Naive thymus-derived CD8-positive, alpha-beta T cell (primary cell): ENCODE data around the gene SIGLEC1. TPM values are rescaled to one million over a fixed set of nuclear protein-coding genes. Genes with fewer than 3 reads are reported as not detected.

ENCODE experiments used
- ATAC-seq, 2 donors: fragments of 150-1000 bp; cut with Tn5 transposase in 1 of 2; sonication (Bioruptor Pico), chemical (Tn5 transposase) in 1 of 2; 1 replicate in 1 of 2; 2 replicates in 1 of 2; pipeline ENCODE4 v1.10.0; 2021; ENCODE audit warnings: mild to moderate bottlenecking in 2 of 2, moderate library complexity in 2 of 2
- POLR2A ChIA-PET: fragments of 350-600 bp; sonication (Branson Sonifier 250); formaldehyde crosslinking; loops from one replicate; lab custom pipeline; 2021; ENCODE audit warnings: antibody characterized with exemption; lab: Charles Lee
- DNase-seq, 10 donors: peaks; one replicate each; pipeline versions ENCODE4 v3.0.0 to v3.0.0-alpha.2; 2020 to 2022
- H3K27ac Mint-ChIP-seq, 10 donors: one replicate each; pipeline ENCODE4 v1.8.0; 2020 to 2022; ENCODE audit warnings: mild to moderate bottlenecking in 10 of 10, mixed read lengths in 10 of 10, moderate library complexity in 4 of 10, inconsistent platforms in 1 of 10
- H3K27me3 Mint-ChIP-seq, 5 donors: one replicate each; pipeline ENCODE4 v1.8.0; 2021 to 2022; ENCODE audit warnings: mixed read lengths in 5 of 5
- H3K36me3 Mint-ChIP-seq, 3 donors: one replicate each; pipeline ENCODE4 v1.8.0; 2020 to 2022; ENCODE audit warnings: mixed read lengths in 3 of 3, mild to moderate bottlenecking in 2 of 3, inconsistent platforms in 1 of 3
- H3K4me1 Mint-ChIP-seq, 4 donors: one replicate each; pipeline ENCODE4 v1.8.0; 2021 to 2022; ENCODE audit warnings: mixed read lengths in 4 of 4
- H3K4me3 Mint-ChIP-seq, 10 donors: one replicate each; pipeline ENCODE4 v1.8.0; 2020 to 2022; ENCODE audit warnings: mild to moderate bottlenecking in 10 of 10, mixed read lengths in 10 of 10, moderate library complexity in 6 of 10, inconsistent platforms in 1 of 10
- H3K9me3 Mint-ChIP-seq, 9 donors: one replicate each; pipeline ENCODE4 v1.8.0; 2020 to 2022; ENCODE audit warnings: mixed read lengths in 9 of 9, mild to moderate bottlenecking in 3 of 9, inconsistent platforms in 1 of 9, moderate library complexity in 1 of 9
- polyA plus RNA-seq, 3 donors: library from polyadenylated mRNA; unstranded; fragments of 300-500 nt; fragmentation: Illumina TruSeq; gene quantifications; one replicate each; pipeline ENCODE4 v1.2.3, GENCODE V29; 2021
- total RNA-seq, 8 experiments: library from RNA in 2 of 8; stranded (reverse) in 2 of 8; gene quantifications; one replicate each; pipeline ENCODE4 v1.2.3 and lab custom pipeline; 2021 to 2026

Gene SIGLEC1
- total and polyA plus RNA-seq, 5 experiments from 2014 or later, result 0.22 to 0.62 TPM; not detected in 3

DNA sequence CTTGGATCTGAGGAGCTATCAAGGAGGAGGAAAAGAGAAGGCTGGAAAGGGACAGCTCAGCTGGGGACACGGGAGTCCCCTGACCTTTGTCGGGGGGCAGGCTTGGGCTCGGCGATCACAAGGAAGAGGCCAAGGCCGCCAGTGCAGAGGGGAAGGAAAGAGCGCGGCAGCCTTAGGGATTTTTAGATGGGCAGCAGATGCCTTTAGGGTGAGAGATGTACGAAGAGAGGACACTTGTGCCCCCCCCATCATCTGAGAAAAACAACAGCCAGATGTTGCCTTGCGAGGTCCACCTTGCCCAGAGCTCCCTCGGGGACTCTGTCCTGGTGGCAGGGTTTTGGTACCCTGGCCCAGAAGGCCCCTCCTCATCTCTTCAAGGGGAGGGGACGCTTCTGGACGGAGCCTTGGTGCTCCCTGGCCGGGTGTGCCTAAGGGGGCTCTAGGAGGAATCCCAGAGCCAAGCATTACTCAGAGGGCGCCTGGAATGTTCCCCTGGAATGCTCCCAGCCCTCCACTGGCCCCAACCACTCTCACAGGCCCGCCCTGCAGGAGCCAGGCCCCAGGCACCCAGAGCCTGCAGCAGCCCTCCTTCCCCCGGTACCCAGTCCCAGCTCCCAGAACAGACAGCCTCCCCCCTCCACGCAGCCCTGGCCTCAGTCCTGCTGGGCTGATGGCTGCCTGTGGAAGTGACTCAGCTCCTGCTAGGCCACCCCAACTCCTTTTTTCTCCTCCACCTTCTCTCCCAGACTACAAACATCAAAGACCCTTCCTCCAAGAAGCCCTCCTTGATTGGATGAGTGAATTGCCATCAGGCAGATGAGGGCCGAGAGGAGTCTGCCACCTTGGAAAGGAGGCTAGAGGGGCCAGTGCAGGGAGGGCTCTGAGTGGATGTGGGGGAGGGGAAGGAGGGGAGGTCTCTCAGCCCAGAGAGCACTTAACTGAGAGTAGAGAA is 32.4 kb downstream of the SIGLEC1 start:
- no peaks in the 10 kb centered on the region for H3K9me3 Mint-ChIP-seq
- POLR2A ChIA-PET, result no interaction called here
- H3K36me3 Mint-ChIP-seq, result no peaks in the 10 kb centered on the region
- no peak overlapping the region for H3K4me3 Mint-ChIP-seq
- ATAC-seq (no peak), DNase-seq (no peak)
- peaks cover 3 to 11% (median 7%) of the 10 kb centered on the region in 4 donors for H3K4me1 Mint-ChIP-seq
- H3K27ac Mint-ChIP-seq, result peak overlapping the region in 1 of 10 donors; percentile 59
- H3K27me3 Mint-ChIP-seq, result peaks cover 30 to 70% (median 45%) of the 10 kb centered on the region in 5 donors

DNA sequence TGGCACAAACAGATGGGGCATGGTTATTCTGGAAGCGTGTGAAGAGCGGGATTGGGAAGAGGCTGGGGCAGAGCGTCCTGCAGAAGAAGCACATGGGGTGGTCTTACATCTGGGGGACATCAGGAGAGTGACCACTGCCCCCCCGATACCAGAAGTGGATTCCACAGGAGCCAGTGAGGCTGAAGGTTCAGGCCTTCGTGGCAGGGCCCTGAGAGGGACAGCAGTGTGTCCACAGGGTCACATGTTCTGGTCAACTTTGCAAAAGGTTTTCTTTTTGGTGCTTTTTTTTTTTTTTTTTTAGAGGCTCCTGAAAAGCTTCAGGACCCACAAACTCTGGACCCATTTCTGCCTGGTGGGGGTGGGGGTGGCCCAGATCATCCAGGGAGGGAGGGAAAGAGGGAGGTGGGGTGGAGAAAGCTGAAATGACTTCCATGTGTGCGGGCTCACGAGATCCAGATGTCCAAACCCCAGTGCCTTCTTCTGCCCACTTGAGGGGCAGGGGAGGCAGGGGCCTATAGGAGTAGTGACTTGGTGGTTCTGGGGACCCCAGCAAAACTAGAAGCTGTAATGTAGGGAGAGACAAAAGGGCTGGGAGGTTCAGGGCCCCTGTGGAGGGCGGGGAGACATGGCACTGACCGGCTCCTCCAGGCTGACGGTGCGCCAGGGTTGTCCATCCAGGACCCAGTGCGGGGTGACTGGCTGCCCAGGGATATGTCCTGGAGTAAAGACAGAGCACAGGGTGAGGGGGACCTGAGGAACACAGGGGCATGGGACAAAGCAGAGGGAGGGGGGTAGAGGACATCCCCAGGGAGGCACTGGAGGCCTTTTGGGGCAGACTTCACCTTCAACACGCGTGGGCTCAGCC is 33.3 kb downstream of the SIGLEC1 start:
- no peaks in the 10 kb centered on the region for H3K9me3 Mint-ChIP-seq
- H3K27ac Mint-ChIP-seq, result peak overlapping the region in 1 of 10 donors; percentile 59
- ATAC-seq (no peak), DNase-seq (no peak)
- H3K4me3 Mint-ChIP-seq, result no peak overlapping the region
- peaks cover 33 to 70% (median 49%) of the 10 kb centered on the region in 5 donors for H3K27me3 Mint-ChIP-seq
- POLR2A ChIA-PET, result no interaction called here
- H3K36me3 Mint-ChIP-seq, result no peaks in the 10 kb centered on the region
- H3K4me1 Mint-ChIP-seq, result peaks cover 3 to 11% (median 8%) of the 10 kb centered on the region in 4 donors

DNA sequence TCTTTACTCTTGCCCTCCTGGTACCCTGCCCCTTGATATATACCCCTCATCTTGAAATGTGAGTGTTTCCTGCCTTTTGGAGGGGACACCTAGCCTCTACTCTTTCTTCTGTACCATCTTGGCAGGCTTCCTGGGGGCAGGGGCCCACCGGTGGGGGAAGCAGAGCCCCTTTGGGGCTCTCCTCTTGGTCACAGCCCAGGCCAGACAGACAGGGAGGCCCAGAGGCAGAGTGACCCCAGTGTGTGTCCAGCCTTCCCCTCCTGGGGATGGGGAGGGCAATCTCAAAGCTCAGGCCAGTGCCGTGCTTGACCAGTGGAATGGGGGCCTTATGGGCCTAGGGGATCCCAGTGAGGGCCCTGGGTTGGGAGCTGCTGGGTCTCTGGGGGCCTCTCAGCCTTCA is 34.2 kb downstream of the SIGLEC1 start:
- POLR2A ChIA-PET, result no interaction called here
- H3K36me3 Mint-ChIP-seq, result no peaks in the 10 kb centered on the region
- H3K27ac Mint-ChIP-seq, result peak overlapping the region in 2 of 10 donors; percentile 16 to 25
- H3K27me3 Mint-ChIP-seq, result peaks cover 29 to 73% (median 48%) of the 10 kb centered on the region in 5 donors
- no peak for DNase-seq
- H3K9me3 Mint-ChIP-seq, result no peaks in the 10 kb centered on the region
- H3K4me3 Mint-ChIP-seq, result no peak overlapping the region
- H3K4me1 Mint-ChIP-seq, result peaks cover 3 to 11% (median 8%) of the 10 kb centered on the region in 4 donors
- no peak for ATAC-seq

DNA sequence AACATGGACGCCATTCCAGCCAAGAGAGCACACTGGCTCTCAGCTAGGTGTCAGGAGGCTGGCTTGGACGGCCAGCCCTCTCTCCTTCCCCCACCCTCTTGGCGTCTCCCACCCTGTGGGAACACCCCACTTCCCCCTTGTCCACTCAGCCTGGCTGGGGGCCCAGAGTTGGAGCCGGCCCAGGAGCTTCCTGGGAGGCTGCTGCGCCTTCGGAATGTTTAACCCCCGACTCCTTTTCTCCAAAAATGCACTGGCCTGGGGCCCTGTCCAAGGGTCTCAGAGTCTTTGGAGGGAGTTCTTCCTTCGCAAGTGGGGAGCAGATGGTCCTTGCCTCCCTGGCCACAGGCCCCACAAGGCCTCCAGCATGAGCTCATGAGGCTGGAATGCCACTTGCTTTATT is 34.7 kb downstream of the SIGLEC1 start:
- POLR2A ChIA-PET, result no interaction called here
- no peak for ATAC-seq
- no peaks in the 10 kb centered on the region for H3K36me3 Mint-ChIP-seq
- H3K4me1 Mint-ChIP-seq, result peaks cover 3 to 13% (median 8%) of the 10 kb centered on the region in 4 donors
- DNase-seq, result no peak
- H3K27ac Mint-ChIP-seq, result no peak overlapping the region
- no peak overlapping the region for H3K4me3 Mint-ChIP-seq
- no peaks in the 10 kb centered on the region for H3K9me3 Mint-ChIP-seq
- H3K27me3 Mint-ChIP-seq, result peaks cover 31 to 76% (median 49%) of the 10 kb centered on the region in 5 donors

DNA sequence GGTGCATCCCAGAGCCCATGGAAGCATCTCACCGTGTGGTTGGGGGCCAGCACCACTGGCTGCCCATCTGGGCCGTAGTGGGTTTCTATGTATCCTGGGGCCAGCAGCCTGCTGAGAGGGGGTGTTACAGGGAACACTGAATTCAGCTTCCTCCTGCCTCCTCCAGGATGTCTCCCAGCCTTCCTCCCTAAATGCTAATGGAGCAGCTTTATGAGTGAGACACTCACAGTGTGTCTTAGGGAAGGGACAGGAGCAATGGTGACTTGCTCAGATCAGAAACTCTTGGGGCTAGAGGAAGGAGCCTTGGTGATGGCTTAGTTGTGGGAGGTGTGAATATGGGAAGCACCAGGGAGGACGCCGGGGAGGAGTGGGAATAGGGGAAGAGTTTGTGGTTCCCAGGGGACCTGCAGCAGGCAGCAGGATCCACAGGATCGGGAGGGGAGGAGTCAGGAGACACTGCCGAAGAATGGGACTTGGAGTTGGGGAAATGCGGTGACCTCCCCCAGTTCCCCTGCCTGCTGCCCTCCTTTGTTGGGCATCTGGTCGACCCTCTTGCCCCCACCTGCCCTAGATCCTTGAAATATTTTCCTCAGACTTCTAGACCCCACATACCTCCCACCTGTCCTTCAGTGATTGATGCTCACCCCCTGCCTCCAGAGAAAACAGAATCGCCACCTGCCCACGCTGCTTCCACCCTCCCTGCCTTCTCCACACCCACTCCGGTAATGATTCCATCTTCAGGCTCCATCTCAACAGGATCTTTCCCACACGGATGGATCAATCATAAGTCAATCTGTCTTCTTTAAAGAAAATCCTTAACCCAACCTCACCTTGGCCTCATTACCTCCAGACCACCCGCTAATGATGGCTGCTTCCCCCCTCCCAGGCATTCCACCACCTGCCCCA is 37.2 kb downstream of the SIGLEC1 start:
- Mint-ChIP-seq H3K27me3 (peaks cover 26 to 86% (median 47%) of the 10 kb centered on the region in 5 donors), H3K27ac (peak overlapping the region in 2 of 10 donors; percentile 40 to 76)
- no peak for ATAC-seq

DNA sequence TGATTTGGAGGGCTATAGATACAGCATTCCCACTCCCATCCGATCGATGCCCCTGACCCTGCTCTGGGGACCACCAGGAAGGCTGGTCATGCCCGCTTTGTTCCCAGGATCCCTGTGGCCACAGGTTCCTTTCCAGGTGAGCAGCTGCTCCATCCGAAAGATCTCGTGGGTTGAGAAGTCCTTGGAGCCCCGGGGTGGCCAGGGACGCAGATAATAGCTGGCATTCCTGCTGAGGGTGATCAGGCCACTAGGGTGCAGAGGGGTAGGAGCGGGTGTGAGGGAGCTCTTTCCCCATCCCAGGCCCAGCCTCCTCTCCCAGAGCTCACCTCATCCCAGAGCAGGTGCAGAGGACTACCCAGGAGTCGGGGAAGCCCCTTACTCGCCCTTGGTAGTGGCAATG is 38.0 kb downstream of the SIGLEC1 start:
- H3K27me3 Mint-ChIP-seq, result peaks cover 25 to 86% (median 49%) of the 10 kb centered on the region in 5 donors
- POLR2A ChIA-PET, result no interaction called here
- ATAC-seq, result no peak

More for the DNA sequence above, 37.2 kb downstream of the SIGLEC1 start:
- POLR2A ChIA-PET, result no interaction called here
- H3K9me3 Mint-ChIP-seq, result no peaks in the 10 kb centered on the region
- H3K4me3 Mint-ChIP-seq, result no peak overlapping the region
- no peaks in the 10 kb centered on the region for H3K36me3 Mint-ChIP-seq
- H3K4me1 Mint-ChIP-seq, result peaks cover 0 to 10% (median 5%) of the 10 kb centered on the region in 4 donors
- DNase-seq, result no peak

DNA sequence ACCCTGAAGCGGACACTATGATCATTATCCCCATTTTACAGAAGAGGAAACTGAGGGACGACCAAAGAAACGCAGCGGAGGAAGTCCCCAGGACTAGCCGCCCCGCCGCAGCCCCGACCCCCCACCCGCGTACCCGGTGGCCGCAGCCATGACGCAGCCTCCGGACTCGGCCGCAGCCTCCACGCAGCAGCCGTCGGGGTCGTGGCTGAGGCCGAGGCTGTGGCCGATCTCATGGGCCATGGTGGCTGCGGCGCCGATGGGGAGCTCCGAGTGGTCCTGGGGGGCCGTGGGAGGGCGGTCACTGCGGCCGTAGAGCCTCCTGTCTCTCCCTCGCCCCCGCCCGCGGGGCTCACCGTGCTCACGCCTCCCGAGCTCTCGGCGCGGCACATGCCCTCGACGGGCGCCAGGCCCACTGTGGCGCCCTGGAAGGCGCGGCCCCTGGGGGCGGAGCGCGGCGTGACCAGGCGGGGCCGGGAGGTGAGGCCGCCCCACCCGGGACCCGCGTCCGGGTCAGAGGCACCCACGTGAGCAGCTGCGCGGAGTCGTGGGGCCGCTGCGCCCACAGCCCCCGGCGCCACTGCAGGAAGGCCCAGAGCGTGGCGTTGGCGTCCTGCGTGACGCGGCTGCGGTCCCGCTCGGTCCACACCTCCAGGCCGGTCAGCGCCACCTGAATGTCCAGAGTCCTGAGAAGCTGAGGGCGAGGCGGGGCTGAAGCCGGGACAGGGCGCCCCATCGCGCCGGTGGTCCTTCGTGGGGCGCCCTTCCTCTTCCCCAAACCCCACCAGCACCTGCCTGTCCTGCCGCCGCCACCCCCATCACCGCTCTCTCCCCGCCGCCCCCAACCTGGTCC is 39.0 kb downstream of the SIGLEC1 start:
- H3K4me1 Mint-ChIP-seq, result peaks cover 0 to 10% (median 4%) of the 10 kb centered on the region in 4 donors
- DNase-seq, result no peak
- no peaks in the 10 kb centered on the region for H3K36me3 Mint-ChIP-seq
- no peak for ATAC-seq
- H3K27ac Mint-ChIP-seq, result peak overlapping the region in 1 of 10 donors; percentile 7
- peak overlapping the region in 2 of 10 donors; percentile 18 to 25 for H3K4me3 Mint-ChIP-seq
- H3K27me3 Mint-ChIP-seq, result peaks cover 22 to 86% (median 45%) of the 10 kb centered on the region in 5 donors
- POLR2A ChIA-PET, result no interaction called here
- no peaks in the 10 kb centered on the region for H3K9me3 Mint-ChIP-seq

More for the DNA sequence above, 38.0 kb downstream of the SIGLEC1 start:
- no peak for DNase-seq
- no peaks in the 10 kb centered on the region for H3K9me3 Mint-ChIP-seq
- no peak overlapping the region for H3K27ac Mint-ChIP-seq
- no peaks in the 10 kb centered on the region for H3K36me3 Mint-ChIP-seq
- peaks cover 0 to 10% (median 4%) of the 10 kb centered on the region in 4 donors for H3K4me1 Mint-ChIP-seq
- H3K4me3 Mint-ChIP-seq, result peak overlapping the region in 3 of 10 donors; percentile 10 to 48 (median 33)

DNA sequence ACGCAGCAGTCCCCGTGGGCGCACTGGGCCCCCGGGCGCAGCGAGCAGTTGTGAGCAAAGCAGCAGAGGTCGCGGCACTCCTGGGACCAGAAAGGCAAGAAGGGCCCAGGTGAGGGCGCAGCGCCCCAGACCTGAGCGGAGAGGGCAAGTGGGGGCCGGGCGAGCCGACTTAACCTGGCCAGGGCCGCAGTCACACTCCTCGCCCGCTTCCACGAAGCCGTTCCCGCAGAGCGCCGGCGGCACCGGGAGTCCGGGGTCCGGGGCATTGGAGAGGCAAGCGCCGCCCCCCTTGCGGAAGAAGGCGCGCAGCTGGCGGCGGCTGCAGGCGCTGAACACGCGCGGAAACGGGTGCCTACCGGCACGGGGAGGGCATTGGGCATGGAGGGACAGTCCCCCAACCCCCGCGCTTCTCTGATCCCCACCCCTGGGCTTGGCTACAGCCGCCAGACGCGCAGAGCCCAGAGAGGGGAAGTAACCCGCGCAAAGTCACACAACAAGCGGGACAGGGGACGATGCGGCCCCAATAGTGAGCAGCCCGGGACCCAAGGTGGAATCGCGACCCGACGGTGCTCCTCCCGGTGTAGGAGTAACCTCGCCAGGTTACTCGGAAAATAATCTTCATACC is 39.7 kb downstream of the SIGLEC1 start:
- ATAC-seq, result no peak
- DNase-seq, result no peak
- no peaks in the 10 kb centered on the region for H3K9me3 Mint-ChIP-seq
- POLR2A ChIA-PET, result no interaction called here
- H3K4me3 Mint-ChIP-seq, result peak overlapping the region in 2 of 10 donors; percentile 18 to 25
- H3K4me1 Mint-ChIP-seq, result peaks cover 0 to 10% (median 4%) of the 10 kb centered on the region in 4 donors
- H3K27me3 Mint-ChIP-seq, result peaks cover 22 to 86% (median 45%) of the 10 kb centered on the region in 5 donors
- no peaks in the 10 kb centered on the region for H3K36me3 Mint-ChIP-seq
- peak overlapping the region in 2 of 10 donors; percentile 7 to 22 for H3K27ac Mint-ChIP-seq

DNA sequence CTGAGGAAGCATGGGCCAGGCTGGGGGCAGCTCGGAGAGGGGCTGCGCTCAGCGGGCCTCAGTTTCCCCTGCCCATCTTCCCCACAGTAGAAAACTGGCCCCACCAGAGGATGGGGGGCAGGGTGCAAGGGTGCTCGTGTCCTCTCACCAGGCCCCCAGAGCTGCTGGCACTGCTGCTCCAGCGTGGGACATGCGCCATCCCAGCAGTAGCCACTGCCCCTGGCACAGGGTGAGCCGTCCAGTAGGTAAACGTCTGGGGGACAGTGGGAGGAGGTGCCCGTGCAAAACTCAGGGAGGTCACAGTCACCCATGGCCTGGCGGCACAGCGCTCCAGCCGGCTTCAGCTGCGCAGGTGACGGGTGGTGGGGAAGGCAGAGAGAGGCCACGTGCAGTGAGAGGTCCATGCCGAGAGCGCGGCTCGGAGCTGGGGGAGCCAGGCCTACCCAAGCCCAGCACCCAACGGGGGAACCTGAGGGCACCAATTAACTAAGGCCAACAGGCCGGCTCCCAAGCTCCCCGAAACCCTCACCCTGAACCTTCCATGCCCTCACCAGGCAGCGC is 40.3 kb downstream of the SIGLEC1 start:
- ATAC-seq (no peak), DNase-seq (no peak)
- Mint-ChIP-seq H3K9me3 (no peaks in the 10 kb centered on the region), H3K4me3 (peak overlapping the region in 1 of 10 donors; percentile 25), H3K27me3 (peaks cover 22 to 87% (median 45%) of the 10 kb centered on the region in 5 donors), H3K4me1 (peaks cover 0 to 14% (median 7%) of the 10 kb centered on the region in 4 donors), H3K36me3 (no peaks in the 10 kb centered on the region), H3K27ac (peak overlapping the region in 1 of 10 donors; percentile 24)
- POLR2A ChIA-PET, result no interaction called here

DNA sequence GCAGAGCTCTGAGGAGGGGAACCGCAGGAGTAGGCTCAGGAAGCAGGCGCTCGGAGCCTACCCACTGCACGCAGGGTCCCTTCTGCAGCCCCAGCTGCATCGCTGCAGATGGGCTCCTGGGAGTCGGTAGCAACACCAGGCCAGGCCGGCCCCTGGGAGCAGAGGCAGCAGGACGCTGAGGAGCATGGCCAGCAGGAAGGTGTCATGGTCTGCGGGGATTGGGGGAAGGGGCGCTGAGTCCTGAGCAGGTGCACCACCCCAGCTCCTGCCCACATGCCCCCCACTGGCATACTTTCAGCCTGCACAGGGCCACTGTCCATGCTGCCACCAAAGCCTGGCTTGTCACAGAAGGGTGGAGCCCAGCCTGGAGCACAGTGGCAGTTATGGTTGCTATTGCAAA is 41.5 kb downstream of the SIGLEC1 start:
- Mint-ChIP-seq H3K27me3 (peaks cover 22 to 76% (median 40%) of the 10 kb centered on the region in 5 donors), H3K4me3 (no peak overlapping the region), H3K9me3 (no peaks in the 10 kb centered on the region), H3K36me3 (no peaks in the 10 kb centered on the region), H3K4me1 (peaks cover 7 to 21% (median 10%) of the 10 kb centered on the region in 4 donors), H3K27ac (no peak overlapping the region)
- no peak for ATAC-seq
- POLR2A ChIA-PET, result interaction anchor here (1.1 kb wide), 1 partner anchor 98 kb away, joined by 3 read pairs; no protein-coding TSS in a partner anchor
- DNase-seq, result no peak
